ENCODE data around the gene LEMD1.

Gene LEMD1

DNA sequence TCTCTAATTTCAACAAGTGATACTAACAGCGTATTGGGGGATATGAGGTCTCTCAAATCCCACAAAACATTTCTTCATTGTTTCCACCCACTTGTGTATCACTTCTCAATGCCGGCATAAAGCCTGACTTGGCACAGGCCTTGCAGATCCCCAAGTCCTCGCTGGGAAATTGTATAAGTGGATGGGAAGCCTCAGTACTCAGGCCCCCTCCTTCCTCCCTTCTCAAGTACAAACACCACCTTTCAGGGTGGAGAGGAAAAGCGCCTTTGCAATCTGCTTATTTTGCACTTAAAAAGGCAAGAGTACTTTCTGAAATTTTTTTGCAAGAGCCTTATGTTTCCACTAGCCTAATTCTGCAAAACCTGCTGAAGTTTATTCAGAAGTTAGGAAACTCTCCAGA lies 39.3 kb downstream of the LEMD1 start:
- no peaks in the 10 kb centered on the region for H4K20me1 ChIP-seq (ENCODE audit: insufficient read depth, low read length)
- H3K4me2 ChIP-seq (ENCODE audit: low read depth, low read length) = no peak overlapping the region
- no peak for DNase-seq
- no peak overlapping the region for H3K9ac ChIP-seq (ENCODE audit: low read length)
- no peaks in the 10 kb centered on the region for H3K36me3 ChIP-seq (replicated peaks; ENCODE audit: insufficient read depth, low read length)
- TF ChIP-seq EZH2 (optimal IDR thresholded peaks at IDR 0.05; ENCODE audit: low read depth, low read length) = no peak
- TF ChIP-seq, protein P1, sequence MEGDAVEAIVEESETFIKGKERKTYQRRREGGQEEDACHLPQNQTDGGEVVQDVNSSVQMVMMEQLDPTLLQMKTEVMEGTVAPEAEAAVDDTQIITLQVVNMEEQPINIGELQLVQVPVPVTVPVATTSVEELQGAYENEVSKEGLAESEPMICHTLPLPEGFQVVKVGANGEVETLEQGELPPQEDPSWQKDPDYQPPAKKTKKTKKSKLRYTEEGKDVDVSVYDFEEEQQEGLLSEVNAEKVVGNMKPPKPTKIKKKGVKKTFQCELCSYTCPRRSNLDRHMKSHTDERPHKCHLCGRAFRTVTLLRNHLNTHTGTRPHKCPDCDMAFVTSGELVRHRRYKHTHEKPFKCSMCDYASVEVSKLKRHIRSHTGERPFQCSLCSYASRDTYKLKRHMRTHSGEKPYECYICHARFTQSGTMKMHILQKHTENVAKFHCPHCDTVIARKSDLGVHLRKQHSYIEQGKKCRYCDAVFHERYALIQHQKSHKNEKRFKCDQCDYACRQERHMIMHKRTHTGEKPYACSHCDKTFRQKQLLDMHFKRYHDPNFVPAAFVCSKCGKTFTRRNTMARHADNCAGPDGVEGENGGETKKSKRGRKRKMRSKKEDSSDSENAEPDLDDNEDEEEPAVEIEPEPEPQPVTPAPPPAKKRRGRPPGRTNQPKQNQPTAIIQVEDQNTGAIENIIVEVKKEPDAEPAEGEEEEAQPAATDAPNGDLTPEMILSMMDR (IDR thresholded peaks at IDR 0.05; ENCODE audit: low read length) = no peak
- TF ChIP-seq EZH2phosphoT487 (IDR thresholded peaks at IDR 0.05; ENCODE audit: low read length) = no peak
- no peaks in the 10 kb centered on the region for H3K27me3 ChIP-seq (replicated peaks; ENCODE audit: insufficient read depth, low read length)
- H3K4me1 ChIP-seq (ENCODE audit: low read length) = peaks cover 11% of the 10 kb centered on the region
- no peak overlapping the region for H3K4me3 ChIP-seq (ENCODE audit: low read length)
- H3K79me2 ChIP-seq (ENCODE audit: low read length) = no peaks in the 10 kb centered on the region
- no peaks in the 10 kb centered on the region for H3K9me2 ChIP-seq (replicated peaks; ENCODE audit: insufficient read depth, low read length)
- H3K9me3 ChIP-seq (replicated peaks; ENCODE audit: insufficient read depth, low read length) = no peaks in the 10 kb centered on the region
- H3K27ac ChIP-seq (ENCODE audit: low read length) = no peak overlapping the region
- H3F3A ChIP-seq (ENCODE audit: insufficient read depth, low read length) = no peaks in the 10 kb centered on the region
- no peak overlapping the region for H2AFZ ChIP-seq (ENCODE audit: low read length)

DNA sequence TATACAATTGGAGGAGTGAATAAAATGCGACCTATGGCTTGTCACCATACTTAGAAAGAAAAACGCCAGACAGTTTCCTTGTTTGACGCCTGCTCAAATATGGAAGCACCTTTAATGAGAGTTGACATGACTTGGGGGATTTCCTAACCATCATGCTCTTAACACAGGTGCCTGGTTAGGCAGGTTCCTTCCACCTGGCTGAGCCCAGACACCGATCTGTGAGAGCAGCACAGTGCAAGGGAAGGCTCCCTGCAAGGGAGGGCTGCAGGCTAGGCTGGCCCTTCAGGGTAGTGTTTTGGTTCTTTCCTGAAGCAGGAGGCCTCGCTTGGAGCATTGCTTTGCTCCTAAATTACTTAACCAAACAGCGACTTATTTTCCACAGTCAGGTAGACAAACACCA lies 40.6 kb downstream of the LEMD1 start:
- no peak for TF ChIP-seq EZH2phosphoT487 (IDR thresholded peaks at IDR 0.05; ENCODE audit: low read length)
- Histone ChIP-seq H3K9me3 (replicated peaks; ENCODE audit: insufficient read depth, low read length) (no peaks in the 10 kb centered on the region), H3K4me3 (ENCODE audit: low read length) (no peak overlapping the region), H3K4me1 (ENCODE audit: low read length) (peaks cover 11% of the 10 kb centered on the region), H3K36me3 (replicated peaks; ENCODE audit: insufficient read depth, low read length) (no peaks in the 10 kb centered on the region), H3K9ac (ENCODE audit: low read length) (no peak overlapping the region), H2AFZ (ENCODE audit: low read length) (peak overlapping the region; percentile 0; the same call in 1 of the 2 replicates), H3K4me2 (ENCODE audit: low read depth, low read length) (peak overlapping the region; percentile 2; the same call in 1 of the 2 replicates), H3K9me2 (replicated peaks; ENCODE audit: insufficient read depth, low read length) (no peaks in the 10 kb centered on the region), H3K27me3 (replicated peaks; ENCODE audit: insufficient read depth, low read length) (no peaks in the 10 kb centered on the region), H3F3A (ENCODE audit: insufficient read depth, low read length) (no peaks in the 10 kb centered on the region), H3K79me2 (ENCODE audit: low read length) (no peaks in the 10 kb centered on the region), H3K27ac (ENCODE audit: low read length) (peak overlapping the region; percentile 26; the same call in 1 of the 2 replicates), H4K20me1 (ENCODE audit: insufficient read depth, low read length) (no peaks in the 10 kb centered on the region)
- DNase-seq = peak; percentile 83

DNA sequence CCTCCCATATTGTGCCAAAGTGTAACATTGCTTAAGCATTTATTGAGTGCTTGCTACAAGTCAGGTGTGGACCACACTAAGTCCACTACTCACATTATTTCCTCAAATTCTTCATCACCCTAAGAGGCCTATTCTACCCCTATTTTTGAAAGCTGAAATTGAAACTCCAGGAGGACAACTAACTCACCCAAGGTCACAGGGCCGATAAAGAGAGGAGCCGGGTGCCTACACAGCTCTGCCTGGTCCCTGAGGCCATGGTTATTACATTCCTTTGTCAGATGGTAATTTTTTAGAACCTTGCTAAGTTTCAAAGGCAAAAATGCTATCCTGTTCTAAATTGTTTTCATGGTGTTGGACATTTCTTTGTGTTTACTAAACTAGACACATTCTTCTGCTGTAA lies 41.0 kb downstream of the LEMD1 start:
- no peaks in the 10 kb centered on the region for H3K27me3 ChIP-seq (replicated peaks; ENCODE audit: insufficient read depth, low read length)
- peak overlapping the region; percentile 2; the same call in 1 of the 2 replicates for H3K4me2 ChIP-seq (ENCODE audit: low read depth, low read length)
- no peaks in the 10 kb centered on the region for H4K20me1 ChIP-seq (ENCODE audit: insufficient read depth, low read length)
- H2AFZ ChIP-seq (ENCODE audit: low read length) = peak overlapping the region; percentile 0; the same call in 1 of the 2 replicates
- no peak overlapping the region for H3K4me3 ChIP-seq (ENCODE audit: low read length)
- H3F3A ChIP-seq (ENCODE audit: insufficient read depth, low read length) = no peaks in the 10 kb centered on the region
- no peaks in the 10 kb centered on the region for H3K9me3 ChIP-seq (replicated peaks; ENCODE audit: insufficient read depth, low read length)
- no peak overlapping the region for H3K9ac ChIP-seq (ENCODE audit: low read length)
- no peak for DNase-seq
- H3K9me2 ChIP-seq (replicated peaks; ENCODE audit: insufficient read depth, low read length) = no peaks in the 10 kb centered on the region
- H3K4me1 ChIP-seq (ENCODE audit: low read length) = peaks cover 11% of the 10 kb centered on the region
- H3K79me2 ChIP-seq (ENCODE audit: low read length) = no peaks in the 10 kb centered on the region
- TF ChIP-seq EZH2phosphoT487 (IDR thresholded peaks at IDR 0.05; ENCODE audit: low read length) = no peak
- TF ChIP-seq EZH2 (optimal IDR thresholded peaks at IDR 0.05; ENCODE audit: low read depth, low read length) = no peak
- TF ChIP-seq, protein P1 (IDR thresholded peaks at IDR 0.05; ENCODE audit: low read length) = no peak
- H3K36me3 ChIP-seq (replicated peaks; ENCODE audit: insufficient read depth, low read length) = no peaks in the 10 kb centered on the region
- peak overlapping the region; percentile 26; the same call in 1 of the 2 replicates for H3K27ac ChIP-seq (ENCODE audit: low read length)

DNA sequence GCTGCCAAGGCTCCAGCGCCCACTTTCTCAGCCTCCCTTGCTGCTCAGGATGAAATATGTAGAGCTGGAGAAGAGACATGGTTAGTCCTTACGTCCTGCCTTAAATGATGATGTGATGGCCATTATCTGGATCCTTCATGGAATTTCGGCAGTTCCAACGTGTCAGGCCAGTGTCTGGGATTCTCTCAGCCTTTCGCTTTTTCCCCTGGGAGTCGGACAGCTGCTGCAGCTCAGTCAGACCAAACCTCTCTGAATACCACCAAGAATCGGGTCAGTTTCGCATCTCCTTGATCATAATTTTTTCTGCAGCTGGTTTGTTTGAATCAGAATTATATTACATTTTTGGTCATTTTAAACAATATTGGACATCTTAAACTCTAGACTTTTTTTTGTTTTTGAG lies 42.8 kb downstream of the LEMD1 start:
- Histone ChIP-seq H3K9ac (ENCODE audit: low read length) (no peak overlapping the region), H3K9me3 (replicated peaks; ENCODE audit: insufficient read depth, low read length) (no peaks in the 10 kb centered on the region), H3K4me3 (ENCODE audit: low read length) (no peak overlapping the region), H3K27ac (ENCODE audit: low read length) (no peak overlapping the region), H3K79me2 (ENCODE audit: low read length) (no peaks in the 10 kb centered on the region), H2AFZ (ENCODE audit: low read length) (no peak overlapping the region), H3K4me1 (ENCODE audit: low read length) (peaks cover 17% of the 10 kb centered on the region), H3K27me3 (replicated peaks; ENCODE audit: insufficient read depth, low read length) (no peaks in the 10 kb centered on the region), H3K9me2 (replicated peaks; ENCODE audit: insufficient read depth, low read length) (no peaks in the 10 kb centered on the region), H3K36me3 (replicated peaks; ENCODE audit: insufficient read depth, low read length) (no peaks in the 10 kb centered on the region), H4K20me1 (ENCODE audit: insufficient read depth, low read length) (no peaks in the 10 kb centered on the region), H3K4me2 (ENCODE audit: low read depth, low read length) (no peak overlapping the region), H3F3A (ENCODE audit: insufficient read depth, low read length) (no peaks in the 10 kb centered on the region)
- DNase-seq = no peak
- TF ChIP-seq, protein P1 (IDR thresholded peaks at IDR 0.05; ENCODE audit: low read length) = no peak
- TF ChIP-seq EZH2phosphoT487 (IDR thresholded peaks at IDR 0.05; ENCODE audit: low read length) (no peak), EZH2 (optimal IDR thresholded peaks at IDR 0.05; ENCODE audit: low read depth, low read length) (no peak)
